Measurements from ENCODE around the gene CEP128.

CEP128 gene

DNA sequence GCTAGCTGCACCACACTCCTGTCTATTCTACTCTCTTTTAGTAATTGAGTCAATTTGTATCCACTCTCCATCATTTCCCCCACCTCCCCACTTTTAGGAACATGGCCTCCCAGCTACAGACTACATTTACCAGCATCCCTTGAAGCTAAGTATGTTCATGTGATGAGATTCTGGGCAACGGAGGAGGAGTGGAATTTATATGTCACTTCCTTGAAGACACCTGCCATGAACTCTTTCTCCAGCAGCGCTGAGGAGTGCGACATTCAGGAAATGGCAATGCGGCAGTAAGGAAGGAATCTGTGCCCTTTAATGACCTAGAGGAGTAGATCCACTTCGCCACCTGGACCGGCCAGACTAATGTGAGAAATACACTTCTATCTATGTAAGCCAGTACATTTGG, 486.5 kb downstream of the CEP128 start:
- no peak for DNase-seq

DNA sequence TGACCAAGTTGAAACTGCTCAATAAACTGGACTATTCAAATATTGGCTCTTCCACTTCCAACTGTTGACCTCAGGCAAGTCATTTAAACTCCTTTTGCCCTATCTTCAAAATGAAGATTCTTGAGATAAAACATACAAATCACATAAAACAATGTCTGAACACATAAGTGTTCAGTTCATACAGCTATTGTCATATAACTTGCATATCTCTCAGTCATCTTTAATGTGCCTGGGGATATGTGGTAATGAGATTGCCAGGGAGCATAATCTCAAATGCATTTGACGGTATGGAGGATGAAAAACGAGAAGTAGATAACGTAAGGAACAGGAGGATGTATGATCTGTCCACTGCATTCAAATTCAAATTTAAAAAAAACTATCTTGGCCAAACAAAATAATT, 493.3 kb downstream of the CEP128 start:
- no peak for DNase-seq

- no peak for DNase-seq
Observed at GRCh38 chr14:80447392-80447791, 494.1 kb downstream of the CEP128 start.

Data from suppressor macrophage treated with lipopolysaccharide for 4 hours (primary cell).